NCI-H2227 (cell line): ENCODE measurements around the gene SH3BP4.

ENCODE experiments used
- DNase-seq: peaks from one replicate; lab custom pipeline; 2025; ENCODE audit not compliant: unreplicated experiment; lab: John Stamatoyannopoulos, UW

Gene SH3BP4

GRCh38 chr2:234964631-234965461 is 13.0 kb downstream of the SH3BP4 start:
- no peak for DNase-seq

GRCh38 chr2:234966340-234966739 is 14.5 kb downstream of the SH3BP4 start:
- no peak for DNase-seq

- DNase-seq: no peak
These were observed 15.5 kb downstream of the SH3BP4 start for GRCh38 chr2:234967201-234967869.

- no peak for DNase-seq
These were observed 16.0 kb downstream of the SH3BP4 start for GRCh38 chr2:234967870-234968208.

GRCh38 chr2:234968631-234969305 is 17.0 kb downstream of the SH3BP4 start:
- DNase-seq: no peak

- DNase-seq: no peak
These were observed 17.7 kb downstream of the SH3BP4 start for GRCh38 chr2:234969306-234970098.

GRCh38 chr2:234970099-234970440 is 18.3 kb downstream of the SH3BP4 start:
- DNase-seq: no peak

GRCh38 chr2:234970477-234970882 is 18.7 kb downstream of the SH3BP4 start:
- no peak for DNase-seq

- DNase-seq: no peak
These were observed 19.7 kb downstream of the SH3BP4 start for GRCh38 chr2:234971496-234971895.

GRCh38 chr2:234973008-234973407 is 21.2 kb downstream of the SH3BP4 start:
- DNase-seq: no peak

GRCh38 chr2:234974501-234975385 is 22.9 kb downstream of the SH3BP4 start:
- DNase-seq: no peak

- DNase-seq: no peak
These were observed 23.8 kb downstream of the SH3BP4 start for GRCh38 chr2:234975611-234976010.

- DNase-seq: no peak
These were observed 24.8 kb downstream of the SH3BP4 start for GRCh38 chr2:234976479-234977227.

- DNase-seq: no peak
These were observed 25.4 kb downstream of the SH3BP4 start for GRCh38 chr2:234977228-234977679.

GRCh38 chr2:234978466-234979203 is 26.8 kb downstream of the SH3BP4 start:
- no peak for DNase-seq

GRCh38 chr2:234979204-234980167 is 27.7 kb downstream of the SH3BP4 start:
- no peak for DNase-seq

GRCh38 chr2:234980451-234981187 is 28.8 kb downstream of the SH3BP4 start:
- no peak for DNase-seq
